GM18873 (cell line): ENCODE results near the gene ADAMTS19.
A peak's percentile ranks its signal among the peaks of the same experiment; 100 is the strongest.
"Not testable (repeated sequence)": the region's sequence is repeated elsewhere in the genome, so short reads cannot be mapped to it uniquely, and the experiment has no call there.

ENCODE experiments used
- ATAC-seq: cut with Tn5 transposase; IDR thresholded peaks from one replicate; pipeline ENCODE4 v1.9.1; 2021; ENCODE audit warnings: mild to moderate bottlenecking, moderate library complexity, moderate number of reproducible peaks; ENCODE audit not compliant: unreplicated experiment, low FRiP score

The ADAMTS19 gene

GRCh38 chr5:129563585-129563984 is 103.5 kb downstream of the ADAMTS19 start:
- ATAC-seq, result no peak

DNA sequence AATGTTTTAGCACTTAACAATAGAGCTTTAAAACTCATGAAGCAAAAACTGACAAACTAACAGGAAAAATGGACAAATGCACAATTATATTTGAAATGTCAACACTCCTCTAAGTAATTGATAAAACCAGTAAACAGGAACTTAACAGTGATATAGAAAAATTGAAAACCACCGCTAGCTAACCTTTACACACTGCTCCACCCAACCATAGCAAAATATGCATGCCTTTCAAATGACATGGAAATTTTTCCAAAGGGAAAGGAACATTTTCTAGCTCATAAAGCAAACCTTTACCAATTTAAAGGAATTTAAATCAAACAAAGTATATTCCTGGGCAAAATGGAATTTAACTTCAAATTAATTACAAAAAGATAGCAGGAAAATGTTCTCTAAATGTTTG is 109.2 kb downstream of the ADAMTS19 start:
- ATAC-seq, result no peak

GRCh38 chr5:129572060-129572459 is 112.0 kb downstream of the ADAMTS19 start:
- ATAC-seq, result no peak

GRCh38 chr5:129584496-129584895 is 124.4 kb downstream of the ADAMTS19 start:
- ATAC-seq, result not testable (repeated sequence)

- ATAC-seq, result no peak
These were observed 131.5 kb downstream of the ADAMTS19 start for GRCh38 chr5:129591508-129592160.

GRCh38 chr5:129593525-129593924 is 133.4 kb downstream of the ADAMTS19 start:
- no peak for ATAC-seq

GRCh38 chr5:129601576-129601975 is 141.5 kb downstream of the ADAMTS19 start:
- no peak for ATAC-seq

DNA sequence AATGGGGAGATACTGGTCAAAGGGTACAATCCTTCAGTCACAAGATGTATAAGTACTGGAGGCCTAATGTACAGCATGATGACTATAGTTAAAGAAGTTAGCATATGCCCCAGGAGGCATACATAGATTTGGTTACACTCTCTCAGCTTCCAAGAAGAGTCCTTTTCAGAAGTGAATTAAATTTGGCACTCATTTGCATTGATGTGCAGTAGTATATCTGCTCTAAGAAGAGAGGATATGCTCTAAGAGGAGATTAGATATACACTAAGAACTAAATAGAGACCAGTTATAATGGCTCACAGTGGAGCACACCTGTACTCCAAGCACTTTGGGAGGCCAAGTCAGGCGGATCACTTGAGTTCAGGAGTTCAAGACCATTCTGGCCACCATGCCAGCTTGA is 148.3 kb downstream of the ADAMTS19 start:
- no peak for ATAC-seq

GRCh38 chr5:129609710-129610109 is 149.6 kb downstream of the ADAMTS19 start:
- peak; percentile 93 for ATAC-seq

DNA sequence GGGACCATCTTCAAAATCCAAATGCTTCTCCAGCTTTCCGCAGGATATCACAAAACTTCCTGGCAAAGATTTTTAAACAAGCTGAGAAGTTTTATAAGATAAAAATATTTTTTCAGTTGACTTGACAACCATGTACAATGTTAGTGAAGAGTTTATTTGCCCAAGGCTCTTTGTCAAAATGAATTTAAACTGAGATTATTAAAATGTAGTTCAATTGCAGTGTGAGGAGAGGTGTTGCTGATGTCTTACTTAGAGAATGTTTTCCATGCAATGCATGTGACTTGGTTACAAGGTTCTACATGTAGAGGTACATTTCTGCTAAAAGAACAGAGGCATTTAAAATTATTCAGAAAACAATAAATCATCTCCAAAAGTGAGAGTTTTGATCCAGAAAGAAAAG is 156.4 kb downstream of the ADAMTS19 start:
- no peak for ATAC-seq

- ATAC-seq, result no peak
These were observed 157.1 kb downstream of the ADAMTS19 start for GRCh38 chr5:129617206-129617605.

DNA sequence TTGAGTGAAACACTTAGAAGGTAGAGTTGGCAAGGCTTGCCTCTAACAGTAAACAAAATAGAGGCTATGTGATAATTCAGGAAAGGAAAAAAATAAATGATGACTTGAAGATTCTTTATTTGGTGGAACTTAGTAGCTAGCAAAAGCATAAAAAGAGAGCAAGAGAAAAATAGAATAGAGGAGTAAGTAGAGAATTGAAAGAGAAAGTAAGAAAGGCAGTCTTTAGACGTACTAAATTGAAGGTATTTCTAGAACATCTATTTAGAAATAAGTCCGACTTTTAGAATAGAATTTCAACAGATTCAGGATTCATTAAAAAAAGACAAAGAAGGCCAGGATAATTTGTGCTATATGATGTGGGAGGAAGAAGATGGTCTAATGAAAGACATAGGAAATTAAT is 159.7 kb downstream of the ADAMTS19 start:
- ATAC-seq, result no peak

- no peak for ATAC-seq
These were observed 162.4 kb downstream of the ADAMTS19 start for GRCh38 chr5:129622531-129622930.

DNA sequence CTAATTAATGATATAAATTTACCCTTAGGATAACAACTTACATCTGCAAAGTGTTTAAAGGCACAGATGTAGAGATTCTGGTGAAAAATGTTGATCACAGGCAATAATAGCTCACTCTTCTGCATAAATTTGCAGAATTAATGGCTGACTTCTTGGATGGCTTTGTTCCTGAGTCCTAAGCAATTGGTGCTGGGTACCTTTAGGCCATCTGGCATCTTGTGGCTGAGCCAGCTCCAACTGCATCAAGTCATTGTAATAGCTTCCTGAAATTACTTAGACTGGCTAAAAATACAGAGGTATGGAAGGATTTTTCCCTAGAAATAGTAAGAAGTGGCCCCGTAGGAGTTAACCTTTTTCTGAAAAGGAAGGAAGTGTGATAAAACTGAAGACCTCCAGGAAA is 169.5 kb downstream of the ADAMTS19 start:
- ATAC-seq, result no peak

DNA sequence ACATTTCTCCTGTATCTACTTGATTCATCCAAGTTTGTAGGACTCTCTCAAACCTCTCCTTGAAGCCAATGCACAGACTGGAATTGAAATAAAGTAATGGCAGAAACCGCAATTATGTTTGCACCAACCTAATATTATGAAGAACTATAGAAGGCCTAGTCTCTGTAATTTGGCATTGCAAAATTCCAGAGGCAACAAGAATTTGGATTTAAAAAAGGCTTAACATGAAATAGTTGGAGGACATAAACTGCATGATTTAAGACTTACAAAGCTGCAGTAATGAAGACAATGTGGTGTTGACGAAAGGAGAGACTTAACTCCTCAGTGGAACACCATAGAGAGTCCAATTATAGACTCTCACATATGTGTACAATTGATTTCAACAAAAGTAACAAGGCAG is 170.0 kb downstream of the ADAMTS19 start:
- no peak for ATAC-seq

- no peak for ATAC-seq
These were observed 171.9 kb downstream of the ADAMTS19 start for GRCh38 chr5:129631961-129632360.

GRCh38 chr5:129637501-129637900 is 177.4 kb downstream of the ADAMTS19 start:
- ATAC-seq, result not testable (repeated sequence)

DNA sequence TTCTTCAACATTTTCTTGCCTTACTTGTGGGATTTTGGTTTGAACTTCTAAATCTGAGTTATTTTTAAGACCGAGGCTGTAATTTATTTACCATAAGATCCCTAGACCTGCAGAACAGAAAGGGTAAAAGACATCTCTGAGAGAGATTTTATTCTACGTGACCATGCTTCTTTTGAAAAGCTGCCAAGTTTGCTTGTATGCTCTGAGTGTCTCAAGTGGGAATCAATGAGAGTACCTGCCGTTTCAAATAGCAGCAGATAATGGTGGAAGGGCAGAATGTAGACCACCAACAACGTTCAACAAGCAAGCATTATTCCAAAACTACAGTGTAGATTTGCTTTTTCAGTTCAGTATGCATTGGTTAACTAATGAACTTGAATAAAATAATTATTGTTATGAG is 179.2 kb downstream of the ADAMTS19 start:
- ATAC-seq, result no peak

GRCh38 chr5:129652349-129653056 is 192.4 kb downstream of the ADAMTS19 start:
- no peak for ATAC-seq

DNA sequence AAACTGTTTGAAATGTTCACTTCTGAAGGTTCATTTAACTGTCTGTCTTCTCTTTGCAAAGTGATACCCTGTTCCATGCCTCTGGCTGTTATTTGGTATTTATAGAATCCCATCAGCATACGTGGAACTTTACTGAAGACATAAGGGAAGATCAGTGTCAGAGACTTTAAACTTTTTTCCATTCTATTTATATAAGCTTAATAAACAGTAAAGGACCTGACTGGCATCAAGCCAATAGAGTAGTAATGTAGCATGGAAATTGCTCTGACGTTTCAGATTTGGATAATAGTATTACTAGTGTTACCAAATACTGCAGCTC is 192.9 kb downstream of the ADAMTS19 start:
- ATAC-seq, result no peak

DNA sequence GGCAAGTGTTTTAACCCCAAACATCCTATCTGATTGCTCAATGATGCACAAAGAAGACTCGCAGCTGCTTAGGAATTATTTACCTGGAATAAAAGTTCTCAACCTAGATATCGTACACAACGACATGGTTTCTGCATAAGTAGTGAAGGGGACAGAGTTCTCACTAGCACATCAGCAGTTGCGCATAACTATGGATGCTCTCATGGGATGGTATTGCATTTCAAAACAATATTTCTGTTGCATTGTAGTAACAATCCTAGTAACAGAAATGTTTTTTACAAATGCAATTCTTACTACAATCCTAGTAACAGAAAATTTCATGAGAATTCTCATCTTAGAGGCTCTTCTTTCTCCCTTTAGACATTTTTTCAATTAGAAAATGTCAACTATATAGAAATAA is 193.3 kb downstream of the ADAMTS19 start:
- ATAC-seq, result no peak

DNA sequence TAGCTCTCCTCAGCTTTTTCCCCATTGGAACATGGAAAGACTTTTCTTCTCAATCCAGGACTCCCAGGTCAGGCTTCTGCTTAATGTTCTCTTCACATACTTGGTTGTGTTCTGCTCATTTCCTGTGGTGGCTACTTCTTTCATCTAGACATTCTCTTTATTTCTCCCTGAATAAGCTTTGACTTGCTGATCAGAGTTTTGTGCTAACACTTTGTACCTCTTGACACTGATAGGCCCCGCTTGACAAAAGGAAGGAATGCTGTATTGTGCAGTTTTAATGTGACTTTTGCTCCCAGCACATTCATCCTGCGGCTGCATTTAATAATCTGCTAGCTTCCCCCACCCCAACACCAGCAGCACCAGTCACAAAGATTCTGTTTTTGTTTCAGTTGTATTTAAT is 196.9 kb downstream of the ADAMTS19 start:
- no peak for ATAC-seq
